ENCODE data around the gene RUNDC3A.

Gene RUNDC3A

GRCh38 chr17:44352828-44353671, 44.6 kb downstream of the RUNDC3A start:
- H3K36me3 ChIP-seq (ENCODE audit: control insufficient read depth, insufficient read depth, low read length): peaks cover 49% of the 10 kb centered on the region

GRCh38 chr17:44353672-44354331, 45.4 kb downstream of the RUNDC3A start:
- Histone ChIP-seq H3K9me3 (ENCODE audit: control insufficient read depth, low read length) (no peaks in the 10 kb centered on the region), H3K27ac (ENCODE audit: low read depth, low read length, severe bottlenecking) (no peak overlapping the region), H3K4me3 (ENCODE audit: extremely low read depth, insufficient read depth, low read length, poor library complexity, severe bottlenecking) (peak overlapping the region; percentile 22), H3K36me3 (ENCODE audit: control insufficient read depth, insufficient read depth, low read length) (peaks cover 50% of the 10 kb centered on the region), H3K4me1 (ENCODE audit: control insufficient read depth, insufficient read depth, low read length, poor library complexity, severe bottlenecking) (no peaks in the 10 kb centered on the region)
- 15 to 22% methylated on average over 59 to 88 of the region's 98 CpGs for WGBS, 2 experiments (ENCODE audit: insufficient coverage in 2 of 2)

More at GRCh38 chr17:44352828-44353671, 44.6 kb downstream of the RUNDC3A start:
- Histone ChIP-seq H3K4me1 (ENCODE audit: control insufficient read depth, insufficient read depth, low read length, poor library complexity, severe bottlenecking) (no peaks in the 10 kb centered on the region), H3K9me3 (ENCODE audit: control insufficient read depth, low read length) (no peaks in the 10 kb centered on the region), H3K27ac (ENCODE audit: low read depth, low read length, severe bottlenecking) (no peak overlapping the region), H3K4me3 (ENCODE audit: extremely low read depth, insufficient read depth, low read length, poor library complexity, severe bottlenecking) (peak overlapping the region; percentile 22)
- 42 to 66% methylated on average over 9 to 19 of the region's 22 CpGs for WGBS, 2 experiments (ENCODE audit: insufficient coverage in 2 of 2)

- H3K4me1 ChIP-seq (ENCODE audit: control insufficient read depth, insufficient read depth, low read length, poor library complexity, severe bottlenecking): no peaks in the 10 kb centered on the region
- H3K4me3 ChIP-seq (ENCODE audit: extremely low read depth, insufficient read depth, low read length, poor library complexity, severe bottlenecking): no peak overlapping the region
- no peak overlapping the region for H3K27ac ChIP-seq (ENCODE audit: low read depth, low read length, severe bottlenecking)
- 38 to 42% methylated on average over 66 to 74 of the region's 77 CpGs for WGBS, 2 experiments (ENCODE audit: insufficient coverage in 2 of 2)
- H3K36me3 ChIP-seq (ENCODE audit: control insufficient read depth, insufficient read depth, low read length): peaks cover 49% of the 10 kb centered on the region
- H3K9me3 ChIP-seq (ENCODE audit: control insufficient read depth, low read length): no peaks in the 10 kb centered on the region
These were observed 46.5 kb downstream of the RUNDC3A start for GRCh38 chr17:44354582-44355561.

- 94 to 97% methylated on average over 14 to 16 of the region's 17 CpGs for WGBS, 2 experiments (ENCODE audit: insufficient coverage in 2 of 2)
- no peak overlapping the region for H3K4me3 ChIP-seq (ENCODE audit: extremely low read depth, insufficient read depth, low read length, poor library complexity, severe bottlenecking)
- peaks cover under 1% of the 10 kb centered on the region for H3K4me1 ChIP-seq (ENCODE audit: control insufficient read depth, insufficient read depth, low read length, poor library complexity, severe bottlenecking)
- no peaks in the 10 kb centered on the region for H3K9me3 ChIP-seq (ENCODE audit: control insufficient read depth, low read length)
- H3K36me3 ChIP-seq (ENCODE audit: control insufficient read depth, insufficient read depth, low read length): peaks cover 45% of the 10 kb centered on the region
- H3K27ac ChIP-seq (ENCODE audit: low read depth, low read length, severe bottlenecking): no peak overlapping the region
These were observed 47.3 kb downstream of the RUNDC3A start for GRCh38 chr17:44355642-44356099.

GRCh38 chr17:44356241-44356640, 47.8 kb downstream of the RUNDC3A start:
- Histone ChIP-seq H3K36me3 (ENCODE audit: control insufficient read depth, insufficient read depth, low read length) (peaks cover 40% of the 10 kb centered on the region), H3K27ac (ENCODE audit: low read depth, low read length, severe bottlenecking) (no peak overlapping the region), H3K4me3 (ENCODE audit: extremely low read depth, insufficient read depth, low read length, poor library complexity, severe bottlenecking) (no peak overlapping the region), H3K4me1 (ENCODE audit: control insufficient read depth, insufficient read depth, low read length, poor library complexity, severe bottlenecking) (peaks cover 6% of the 10 kb centered on the region), H3K9me3 (ENCODE audit: control insufficient read depth, low read length) (no peaks in the 10 kb centered on the region)
- 93 to 98% methylated on average over 9 to 11 of the region's 11 CpGs for WGBS, 2 experiments (ENCODE audit: insufficient coverage in 2 of 2)

GRCh38 chr17:44358066-44358465, 49.7 kb downstream of the RUNDC3A start:
- Histone ChIP-seq H3K36me3 (ENCODE audit: control insufficient read depth, insufficient read depth, low read length) (peaks cover 22% of the 10 kb centered on the region), H3K27ac (ENCODE audit: low read depth, low read length, severe bottlenecking) (no peak overlapping the region), H3K9me3 (ENCODE audit: control insufficient read depth, low read length) (no peaks in the 10 kb centered on the region), H3K4me3 (ENCODE audit: extremely low read depth, insufficient read depth, low read length, poor library complexity, severe bottlenecking) (no peak overlapping the region), H3K4me1 (ENCODE audit: control insufficient read depth, insufficient read depth, low read length, poor library complexity, severe bottlenecking) (peaks cover 18% of the 10 kb centered on the region)
- 93 to 96% methylated on average over 9 of the region's 9 CpGs for WGBS, 2 experiments (ENCODE audit: insufficient coverage in 2 of 2)

- Histone ChIP-seq H3K4me3 (ENCODE audit: extremely low read depth, insufficient read depth, low read length, poor library complexity, severe bottlenecking) (no peak overlapping the region), H3K9me3 (ENCODE audit: control insufficient read depth, low read length) (no peaks in the 10 kb centered on the region), H3K4me1 (ENCODE audit: control insufficient read depth, insufficient read depth, low read length, poor library complexity, severe bottlenecking) (peaks cover 18% of the 10 kb centered on the region), H3K36me3 (ENCODE audit: control insufficient read depth, insufficient read depth, low read length) (peaks cover 20% of the 10 kb centered on the region), H3K27ac (ENCODE audit: low read depth, low read length, severe bottlenecking) (no peak overlapping the region)
- WGBS, 2 experiments (ENCODE audit: insufficient coverage in 2 of 2): 93 to 96% methylated on average over 5 to 6 of the region's 6 CpGs
These were observed 50.6 kb downstream of the RUNDC3A start for GRCh38 chr17:44359006-44359405.

GRCh38 chr17:44359458-44360143, 51.2 kb downstream of the RUNDC3A start:
- Histone ChIP-seq H3K9me3 (ENCODE audit: control insufficient read depth, low read length) (no peaks in the 10 kb centered on the region), H3K4me1 (ENCODE audit: control insufficient read depth, insufficient read depth, low read length, poor library complexity, severe bottlenecking) (peaks cover 18% of the 10 kb centered on the region), H3K27ac (ENCODE audit: low read depth, low read length, severe bottlenecking) (no peak overlapping the region), H3K4me3 (ENCODE audit: extremely low read depth, insufficient read depth, low read length, poor library complexity, severe bottlenecking) (no peak overlapping the region), H3K36me3 (ENCODE audit: control insufficient read depth, insufficient read depth, low read length) (peaks cover 20% of the 10 kb centered on the region)
- 91 to 100% methylated on average over 6 of the region's 14 CpGs for WGBS, 2 experiments (ENCODE audit: insufficient coverage in 2 of 2)

- no peak overlapping the region for H3K27ac ChIP-seq (ENCODE audit: low read depth, low read length, severe bottlenecking)
- peaks cover 17% of the 10 kb centered on the region for H3K36me3 ChIP-seq (ENCODE audit: control insufficient read depth, insufficient read depth, low read length)
- no peaks in the 10 kb centered on the region for H3K9me3 ChIP-seq (ENCODE audit: control insufficient read depth, low read length)
- no peak overlapping the region for H3K4me3 ChIP-seq (ENCODE audit: extremely low read depth, insufficient read depth, low read length, poor library complexity, severe bottlenecking)
- WGBS, 2 experiments (ENCODE audit: insufficient coverage in 2 of 2): 88 to 93% methylated on average over 5 of the region's 6 CpGs
- H3K4me1 ChIP-seq (ENCODE audit: control insufficient read depth, insufficient read depth, low read length, poor library complexity, severe bottlenecking): peaks cover 18% of the 10 kb centered on the region
These were observed 51.7 kb downstream of the RUNDC3A start for GRCh38 chr17:44360144-44360533.

GRCh38 chr17:44360826-44361225, 52.4 kb downstream of the RUNDC3A start:
- Histone ChIP-seq H3K36me3 (ENCODE audit: control insufficient read depth, insufficient read depth, low read length) (peaks cover 13% of the 10 kb centered on the region), H3K4me3 (ENCODE audit: extremely low read depth, insufficient read depth, low read length, poor library complexity, severe bottlenecking) (no peak overlapping the region), H3K9me3 (ENCODE audit: control insufficient read depth, low read length) (no peaks in the 10 kb centered on the region), H3K4me1 (ENCODE audit: control insufficient read depth, insufficient read depth, low read length, poor library complexity, severe bottlenecking) (peaks cover 18% of the 10 kb centered on the region), H3K27ac (ENCODE audit: low read depth, low read length, severe bottlenecking) (no peak overlapping the region)
- WGBS, 2 experiments (ENCODE audit: insufficient coverage in 2 of 2): 57 to 63% methylated on average over 3 to 4 of the region's 5 CpGs
